Tibial nerve (tissue), 4 donors: ENCODE results near the gene ACSL1.

Source experiments
- EP300 ChIP-seq, 2 donors: sonication (generic); formaldehyde crosslinking; IDR thresholded peaks; one replicate each; pipeline ENCODE4 v1.6.1; 2017; ENCODE audit warnings: antibody characterized with exemption in 2 of 2, mild to moderate bottlenecking in 1 of 2
- TF ChIP-seq, protein P1 (sequence below), 5 experiments: fragments of 200-600 bp in 3 of 5; fragments of 450-650 bp in 2 of 5; sonication (generic) in 3 of 5; IDR thresholded peaks; one replicate each; pipeline ENCODE4 v1.5.1; 2016 to 2019; ENCODE audit warnings: antibody characterized with exemption in 5 of 5, mild to moderate bottlenecking in 3 of 5, moderate library complexity in 2 of 5

DNA sequence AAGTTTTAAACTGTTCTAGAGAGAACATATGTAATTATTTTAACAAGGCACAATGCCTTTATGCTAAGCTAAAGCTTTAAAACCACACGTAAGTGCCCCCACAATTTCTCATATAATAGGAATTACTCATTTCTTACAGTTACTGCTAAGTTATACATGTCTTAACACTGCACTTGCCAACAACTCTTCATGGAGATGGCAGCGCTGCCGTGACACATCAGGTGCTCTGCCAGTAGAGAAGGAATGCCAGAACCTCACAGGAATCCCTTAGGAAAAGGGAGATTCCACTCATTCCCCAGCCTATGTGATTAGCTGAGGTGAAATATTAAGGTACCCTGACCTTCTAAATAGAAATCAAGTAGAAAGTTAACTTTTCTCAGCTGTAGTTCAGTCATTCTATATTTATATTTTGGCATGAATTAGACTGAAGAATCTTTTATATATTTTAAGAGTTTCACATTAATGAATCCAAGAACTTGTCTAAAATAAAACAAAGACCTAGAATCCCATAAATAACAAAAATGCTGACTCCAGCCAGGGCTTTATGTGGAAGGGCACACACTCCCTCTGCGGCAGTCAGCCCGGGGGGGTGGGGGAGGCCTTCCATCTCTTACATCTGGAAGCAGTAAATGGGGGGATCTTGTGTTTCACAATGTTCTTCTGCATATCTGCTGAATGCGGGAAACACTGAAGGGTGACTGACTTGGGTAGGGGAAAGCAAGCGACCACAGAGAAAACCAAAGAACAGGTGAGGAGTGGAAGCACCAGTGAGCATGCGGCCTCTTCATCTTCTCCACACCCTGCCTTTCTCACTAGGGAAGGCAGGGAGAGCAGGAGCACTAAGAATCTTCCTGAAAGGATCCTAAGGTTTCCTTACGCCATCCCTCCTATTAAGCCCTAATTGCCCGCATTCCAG lies 23.7 kb downstream of the ACSL1 start:
- TF ChIP-seq, protein P1, sequence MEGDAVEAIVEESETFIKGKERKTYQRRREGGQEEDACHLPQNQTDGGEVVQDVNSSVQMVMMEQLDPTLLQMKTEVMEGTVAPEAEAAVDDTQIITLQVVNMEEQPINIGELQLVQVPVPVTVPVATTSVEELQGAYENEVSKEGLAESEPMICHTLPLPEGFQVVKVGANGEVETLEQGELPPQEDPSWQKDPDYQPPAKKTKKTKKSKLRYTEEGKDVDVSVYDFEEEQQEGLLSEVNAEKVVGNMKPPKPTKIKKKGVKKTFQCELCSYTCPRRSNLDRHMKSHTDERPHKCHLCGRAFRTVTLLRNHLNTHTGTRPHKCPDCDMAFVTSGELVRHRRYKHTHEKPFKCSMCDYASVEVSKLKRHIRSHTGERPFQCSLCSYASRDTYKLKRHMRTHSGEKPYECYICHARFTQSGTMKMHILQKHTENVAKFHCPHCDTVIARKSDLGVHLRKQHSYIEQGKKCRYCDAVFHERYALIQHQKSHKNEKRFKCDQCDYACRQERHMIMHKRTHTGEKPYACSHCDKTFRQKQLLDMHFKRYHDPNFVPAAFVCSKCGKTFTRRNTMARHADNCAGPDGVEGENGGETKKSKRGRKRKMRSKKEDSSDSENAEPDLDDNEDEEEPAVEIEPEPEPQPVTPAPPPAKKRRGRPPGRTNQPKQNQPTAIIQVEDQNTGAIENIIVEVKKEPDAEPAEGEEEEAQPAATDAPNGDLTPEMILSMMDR (IDR thresholded peaks at IDR 0.05) = no peak
- TF ChIP-seq EP300 (IDR thresholded peaks at IDR 0.05) = no peak
